ENCODE data around the gene ERCC6L.

The ERCC6L gene

GRCh38 chrX:72276478-72276953 lies 37.7 kb upstream of the ERCC6L start:
- no peak for TF ChIP-seq EZH2phosphoT487 (IDR thresholded peaks at IDR 0.05; ENCODE audit: borderline replicate concordance, low read length)
- no peaks in the 10 kb centered on the region for H3K9me3 ChIP-seq (ENCODE audit: control insufficient read depth, insufficient read depth, low read length)
- peaks cover 3% of the 10 kb centered on the region for H4K20me1 ChIP-seq (ENCODE audit: control insufficient read depth, insufficient read depth, low read depth, low read length)
- H3K36me3 ChIP-seq (ENCODE audit: control insufficient read depth, low read length): peaks cover 54% of the 10 kb centered on the region
- no peaks in the 10 kb centered on the region for H3K9me2 ChIP-seq (replicated peaks; ENCODE audit: control insufficient read depth, low read length)
- peak overlapping the region; percentile 76 for H3K4me3 ChIP-seq (ENCODE audit: low read length)
- peaks cover 35% of the 10 kb centered on the region for H3K79me2 ChIP-seq (ENCODE audit: control insufficient read depth, low read length)
- no peaks in the 10 kb centered on the region; the same call in 1 of the 2 replicates for H3K27me3 ChIP-seq (ENCODE audit: control insufficient read depth, low read length)
- H3F3A ChIP-seq (ENCODE audit: control insufficient read depth, insufficient read depth): peaks cover 45% of the 10 kb centered on the region
- peak overlapping the region; percentile 79 for H3K4me2 ChIP-seq (ENCODE audit: low read length)
- H3K27ac ChIP-seq (ENCODE audit: low read depth, low read length): peak overlapping the region; percentile 62
- peaks cover 18% of the 10 kb centered on the region for H3K4me1 ChIP-seq (ENCODE audit: control insufficient read depth, low read length)

- H3K4me2 ChIP-seq (ENCODE audit: low read length): peak overlapping the region; percentile 79
- no peak overlapping the region for H3K27ac ChIP-seq (ENCODE audit: low read depth, low read length)
- H3K79me2 ChIP-seq (ENCODE audit: control insufficient read depth, low read length): peaks cover 35% of the 10 kb centered on the region
- H3K4me3 ChIP-seq (ENCODE audit: low read length): peak overlapping the region; percentile 76
- H3K36me3 ChIP-seq (ENCODE audit: control insufficient read depth, low read length): peaks cover 68% of the 10 kb centered on the region
- no peaks in the 10 kb centered on the region for H3K9me2 ChIP-seq (replicated peaks; ENCODE audit: control insufficient read depth, low read length)
- no peaks in the 10 kb centered on the region for H3K9me3 ChIP-seq (ENCODE audit: control insufficient read depth, insufficient read depth, low read length)
- peaks cover 3% of the 10 kb centered on the region for H4K20me1 ChIP-seq (ENCODE audit: control insufficient read depth, insufficient read depth, low read depth, low read length)
- no peak for TF ChIP-seq CTCF (IDR thresholded peaks at IDR 0.05; ENCODE audit: low read depth, low read length, poor library complexity, severe bottlenecking)
- no peak for TF ChIP-seq EZH2phosphoT487 (IDR thresholded peaks at IDR 0.05; ENCODE audit: borderline replicate concordance, low read length)
- H3F3A ChIP-seq (ENCODE audit: control insufficient read depth, insufficient read depth): peaks cover 48% of the 10 kb centered on the region
- H3K4me1 ChIP-seq (ENCODE audit: control insufficient read depth, low read length): peaks cover 18% of the 10 kb centered on the region
- H3K27me3 ChIP-seq (ENCODE audit: control insufficient read depth, low read length): no peaks in the 10 kb centered on the region
Observed at GRCh38 chrX:72274526-72274925, 35.7 kb upstream of the ERCC6L start.

GRCh38 chrX:72273718-72274117 lies 34.9 kb upstream of the ERCC6L start:
- Histone ChIP-seq H3K27ac (ENCODE audit: low read depth, low read length) (no peak overlapping the region), H3K9me2 (replicated peaks; ENCODE audit: control insufficient read depth, low read length) (no peaks in the 10 kb centered on the region), H3F3A (ENCODE audit: control insufficient read depth, insufficient read depth) (peaks cover 54% of the 10 kb centered on the region), H3K4me1 (ENCODE audit: control insufficient read depth, low read length) (peaks cover 18% of the 10 kb centered on the region), H3K9me3 (ENCODE audit: control insufficient read depth, insufficient read depth, low read length) (no peaks in the 10 kb centered on the region), H4K20me1 (ENCODE audit: control insufficient read depth, insufficient read depth, low read depth, low read length) (peaks cover 3% of the 10 kb centered on the region), H3K79me2 (ENCODE audit: control insufficient read depth, low read length) (peaks cover 35% of the 10 kb centered on the region), H3K4me3 (ENCODE audit: low read length) (peak overlapping the region; percentile 20), H3K4me2 (ENCODE audit: low read length) (peak overlapping the region; percentile 79), H3K27me3 (ENCODE audit: control insufficient read depth, low read length) (no peaks in the 10 kb centered on the region), H3K36me3 (ENCODE audit: control insufficient read depth, low read length) (peaks cover 75% of the 10 kb centered on the region)
- TF ChIP-seq CTCF (IDR thresholded peaks at IDR 0.05; ENCODE audit: low read depth, low read length, poor library complexity, severe bottlenecking): no peak
- no peak for TF ChIP-seq EZH2phosphoT487 (IDR thresholded peaks at IDR 0.05; ENCODE audit: borderline replicate concordance, low read length)

GRCh38 chrX:72272868-72273267 lies 34.0 kb upstream of the ERCC6L start:
- Histone ChIP-seq H3F3A (ENCODE audit: control insufficient read depth, insufficient read depth) (peaks cover 62% of the 10 kb centered on the region), H3K79me2 (ENCODE audit: control insufficient read depth, low read length) (peaks cover 35% of the 10 kb centered on the region), H3K4me2 (ENCODE audit: low read length) (no peak overlapping the region), H3K36me3 (ENCODE audit: control insufficient read depth, low read length) (peaks cover 80% of the 10 kb centered on the region), H3K9me2 (replicated peaks; ENCODE audit: control insufficient read depth, low read length) (no peaks in the 10 kb centered on the region), H3K27ac (ENCODE audit: low read depth, low read length) (no peak overlapping the region), H3K9me3 (ENCODE audit: control insufficient read depth, insufficient read depth, low read length) (no peaks in the 10 kb centered on the region), H3K4me3 (ENCODE audit: low read length) (no peak overlapping the region), H3K27me3 (ENCODE audit: control insufficient read depth, low read length) (no peaks in the 10 kb centered on the region), H4K20me1 (ENCODE audit: control insufficient read depth, insufficient read depth, low read depth, low read length) (peaks cover 3% of the 10 kb centered on the region), H3K4me1 (ENCODE audit: control insufficient read depth, low read length) (peaks cover 18% of the 10 kb centered on the region)
- TF ChIP-seq EZH2phosphoT487 (IDR thresholded peaks at IDR 0.05; ENCODE audit: borderline replicate concordance, low read length) (no peak), CTCF (IDR thresholded peaks at IDR 0.05; ENCODE audit: low read depth, low read length, poor library complexity, severe bottlenecking) (no peak)

Measured in DOHH2 (cell line).